H1 (cell line): ENCODE data around the gene GAP43. TPM values are rescaled to one million over a fixed set of nuclear protein-coding genes. Genes with fewer than 3 reads are reported as not detected.

Experiments used
- CTCF ChIA-PET: fragments of 300-600 bp; sonication (Branson Sonifier 250); formaldehyde crosslinking; loops from one replicate; lab custom pipeline; 2021; ENCODE audit not compliant: partially characterized antibody; lab: Charles Lee
- POLR2A ChIA-PET: fragments of 300-600 bp; sonication (Branson Sonifier 250); formaldehyde crosslinking; loops from one replicate; lab custom pipeline; 2021; ENCODE audit warnings: inconsistent platforms; ENCODE audit not compliant: partially characterized antibody; lab: Charles Lee
- DNase-seq, 2 experiments: peaks; one replicate each; pipeline versions ENCODE4 v3.0.0 to v3.0.0-alpha.2; 2010 to 2022; ENCODE audit warnings: low spot score in 2 of 2, low read depth in 1 of 2, mixed read lengths in 1 of 2
- FAIRE-seq: peaks from 2 replicates; lab custom pipeline; 2011; peaks lifted over from hg19 to GRCh38; lab: Jason Lieb, UNC
- H2AFZ ChIP-seq: 2 replicates; pipeline ENCODE4 v1.8.1; 2012; ENCODE audit warnings: low read length, inconsistent platforms
- H2AK5ac ChIP-seq: 2 replicates; pipeline ENCODE4 v1.6.1; 2013; ENCODE audit warnings: low read depth, low read length
- H2BK120ac ChIP-seq: replicated peaks from 2 replicates; pipeline ENCODE3; 2013; ENCODE audit warnings: low read depth, low read length, inconsistent platforms
- H2BK12ac ChIP-seq: 2 replicates; pipeline ENCODE4 v1.6.1; 2013; ENCODE audit warnings: low read depth, low read length
- H2BK15ac ChIP-seq: 2 replicates; pipeline ENCODE4 v1.6.1; 2013; ENCODE audit warnings: low read length
- H2BK20ac ChIP-seq: 2 replicates; pipeline ENCODE4 v1.6.1; 2013; ENCODE audit warnings: low read length
- H2BK5ac ChIP-seq: 2 replicates; pipeline ENCODE4 v1.6.1; 2013; ENCODE audit warnings: low read depth, low read length
- H3K14ac ChIP-seq: 2 replicates; pipeline ENCODE4 v1.6.1; 2013; ENCODE audit warnings: inconsistent platforms; ENCODE audit not compliant: insufficient read length
- H3K18ac ChIP-seq: 2 replicates; pipeline ENCODE4 v1.6.1; 2013; ENCODE audit warnings: low read length; ENCODE audit errors: extremely low read depth
- H3K23ac ChIP-seq: 2 replicates; pipeline ENCODE4 v1.6.1; 2013; ENCODE audit warnings: inconsistent platforms; ENCODE audit not compliant: insufficient read length
- H3K23me2 ChIP-seq: 2 replicates; pipeline ENCODE4 v1.6.1; 2013; ENCODE audit warnings: low read depth, low read length
- H3K27ac ChIP-seq: 2 replicates; pipeline ENCODE4 v1.6.1; 2011; ENCODE audit warnings: low read depth, low read length, inconsistent platforms
- H3K27me3 ChIP-seq, 4 experiments: replicated peaks in 1 of 4; 1 replicate in 1 of 4; 2 replicates in 3 of 4; pipeline versions ENCODE4 v1.6.1 to v1.8.1; 2011 to 2013; ENCODE audit warnings: low read length in 3 of 4, mild to moderate bottlenecking in 3 of 4, inconsistent platforms in 2 of 4, mixed read lengths in 2 of 4, moderate library complexity in 1 of 4; ENCODE audit not compliant: control insufficient read depth in 3 of 4, insufficient read depth in 3 of 4; ENCODE audit errors: extremely low read depth in 1 of 4
- H3K36me3 ChIP-seq, 4 experiments: 2 replicates each; pipeline versions ENCODE4 v1.6.1 to v1.8.1; 2011 to 2013; ENCODE audit warnings: mild to moderate bottlenecking in 4 of 4, low read length in 3 of 4, moderate library complexity in 2 of 4, control low read depth in 1 of 4, inconsistent platforms in 1 of 4; ENCODE audit not compliant: insufficient read depth in 4 of 4, control insufficient read depth in 2 of 4
- H3K4ac ChIP-seq: replicated peaks from 2 replicates; pipeline ENCODE3; 2013; ENCODE audit warnings: low read length, low read depth, mixed read lengths, inconsistent platforms; ENCODE audit not compliant: insufficient read length
- H3K4me1 ChIP-seq, 4 experiments: replicated peaks in 1 of 4; 1 replicate in 1 of 4; 2 replicates in 3 of 4; pipeline versions ENCODE4 v1.6.1 to v1.8.1; 2011 to 2013; ENCODE audit warnings: low read length in 3 of 4, inconsistent platforms in 2 of 4, mixed read lengths in 1 of 4; ENCODE audit not compliant: insufficient read depth in 4 of 4, control insufficient read depth in 3 of 4
- H3K4me2 ChIP-seq, 2 experiments: 2 replicates each; pipeline versions ENCODE4 v1.6.1 to v1.8.1; 2011 to 2013; ENCODE audit warnings: low read depth in 2 of 2, low read length in 2 of 2, control low read depth in 1 of 2, inconsistent platforms in 1 of 2, mild to moderate bottlenecking in 1 of 2; ENCODE audit not compliant: insufficient read depth in 1 of 2
- H3K4me3 ChIP-seq, 4 experiments: fragments of 200-600, 300-600 bp in 1 of 4; sonication (generic), shearing (Covaris generic), sonication (Bioruptor Twin) in 1 of 4; 2 replicates each; pipeline versions ENCODE4 v1.5.1 to v1.8.1; 2011 to 2016; ENCODE audit warnings: low read length in 4 of 4, low read depth in 3 of 4, control low read depth in 2 of 4, inconsistent platforms in 2 of 4, mild to moderate bottlenecking in 2 of 4, mixed read lengths in 1 of 4, moderate library complexity in 1 of 4; ENCODE audit not compliant: insufficient read depth in 2 of 4; ENCODE audit errors: extremely low read depth in 1 of 4
- H3K56ac ChIP-seq: replicated peaks from 2 replicates; pipeline ENCODE3; 2013; ENCODE audit warnings: low read depth, mild to moderate bottlenecking, mixed read lengths, low read length, inconsistent platforms; ENCODE audit not compliant: insufficient read length
- H3K79me1 ChIP-seq: 2 replicates; pipeline ENCODE4 v1.6.1; 2013; ENCODE audit warnings: low read depth, low read length, control low read depth
- H3K79me2 ChIP-seq, 2 experiments: 2 replicates each; pipeline versions ENCODE4 v1.6.1 to v1.8.1; 2012 to 2013; ENCODE audit warnings: low read length in 2 of 2, mild to moderate bottlenecking in 2 of 2, inconsistent platforms in 1 of 2; ENCODE audit not compliant: insufficient read depth in 2 of 2, control insufficient read depth in 1 of 2
- H3K9ac ChIP-seq, 4 experiments: replicated peaks in 1 of 4; 1 replicate in 1 of 4; 2 replicates in 3 of 4; pipeline versions ENCODE4 v1.6.1 to v1.8.1; 2011 to 2013; ENCODE audit warnings: low read depth in 3 of 4, low read length in 3 of 4, control low read depth in 2 of 4, mild to moderate bottlenecking in 2 of 4, moderate library complexity in 2 of 4, inconsistent platforms in 1 of 4; ENCODE audit errors: extremely low read depth in 1 of 4
- H3K9me3 ChIP-seq, 2 experiments: 2 replicates each; pipeline versions ENCODE4 v1.6.1 to v1.8.1; 2012 to 2013; ENCODE audit warnings: mild to moderate bottlenecking in 2 of 2, moderate library complexity in 2 of 2, control low read depth in 1 of 2, inconsistent platforms in 1 of 2, low read depth in 1 of 2, low read length in 1 of 2, mixed read lengths in 1 of 2; ENCODE audit not compliant: insufficient read depth in 2 of 2
- H4K20me1 ChIP-seq, 2 experiments: replicated peaks in 1 of 2; 2 replicates each; pipeline versions ENCODE3 to v1.8.1; 2011 to 2013; ENCODE audit warnings: inconsistent platforms in 2 of 2, low read length in 2 of 2, mild to moderate bottlenecking in 1 of 2; ENCODE audit not compliant: insufficient read depth in 2 of 2, control insufficient read depth in 1 of 2
- H4K5ac ChIP-seq: 2 replicates; pipeline ENCODE4 v1.6.1; 2013; ENCODE audit warnings: low read length, low read depth, mixed read lengths, inconsistent platforms; ENCODE audit not compliant: insufficient read length
- H4K8ac ChIP-seq: 2 replicates; pipeline ENCODE4 v1.8.0; 2013; ENCODE audit warnings: mild to moderate bottlenecking, moderate library complexity, low read length, inconsistent platforms; ENCODE audit not compliant: insufficient read depth; ENCODE audit errors: extremely low read depth
- H4K91ac ChIP-seq: replicated peaks from 2 replicates; pipeline ENCODE3; 2013; ENCODE audit warnings: low read length, mixed read lengths, inconsistent platforms; ENCODE audit not compliant: insufficient read length
- CREB1 ChIP-seq: IDR thresholded peaks from 2 replicates; pipeline ENCODE4 v1.6.1; 2012; ENCODE audit warnings: inconsistent platforms
- EGR1 ChIP-seq: IDR thresholded peaks from 2 replicates; pipeline ENCODE4 v1.6.1; 2011; ENCODE audit warnings: low read depth, low read length, borderline replicate concordance
- EZH2 ChIP-seq: fragments of 200-600 bp; sonication (generic); IDR thresholded peaks from 2 replicates; pipeline ENCODE4 v1.7.1; 2012; ENCODE audit warnings: low read depth, mild to moderate bottlenecking, moderate library complexity, low read length, inconsistent platforms; ENCODE audit not compliant: severe bottlenecking
- HDAC2 ChIP-seq, 2 experiments: fragments of 300-600 bp in 1 of 2; sonication (generic) in 1 of 2; IDR thresholded peaks; 2 replicates each; pipeline ENCODE4 v1.6.1; 2011 to 2012; ENCODE audit warnings: low read depth in 2 of 2, low read length in 2 of 2, mild to moderate bottlenecking in 2 of 2, moderate library complexity in 2 of 2, borderline replicate concordance in 1 of 2, inconsistent platforms in 1 of 2
- KDM1A ChIP-seq: fragments of 200-600, 300-600 bp; sonication (generic); IDR thresholded peaks from 2 replicates; pipeline ENCODE4 v1.7.1; 2016; ENCODE audit warnings: mild to moderate bottlenecking, low read length, borderline replicate concordance
- RBBP5 ChIP-seq: IDR thresholded peaks from 2 replicates; pipeline ENCODE4 v1.7.1; 2012; ENCODE audit warnings: low read depth, mild to moderate bottlenecking, inconsistent platforms, low read length, moderate library complexity, borderline replicate concordance
- SIRT6 ChIP-seq: IDR thresholded peaks from one replicate; pipeline ENCODE4 v1.7.1; 2012; ENCODE audit warnings: low read length, inconsistent platforms
- WGBS, 2 experiments: shearing (Covaris generic) in 1 of 2; methylation state at CpG; one replicate each; pipeline versions ENCODE4 v1.1.6 to v1.1.7; 2013 to 2015; ENCODE audit warnings: low lambda C conversion rate in 2 of 2, mixed read lengths in 2 of 2, inconsistent platforms in 1 of 2, low coverage in 1 of 2, missing lambda C conversion rate in 1 of 2; ENCODE audit not compliant: insufficient replicate concordance in 2 of 2, insufficient coverage in 1 of 2, insufficient read length in 1 of 2; ENCODE audit errors: extremely low coverage in 1 of 2, missing lambda C conversion rate in 1 of 2; 5-methylcytosine and 5-hydroxymethylcytosine counted together
- polyA plus RNA-seq, 7 experiments: library from polyadenylated mRNA; depleted of rRNA in 3 of 7; stranded (reverse) in 5 of 7; unstranded in 2 of 7; fragments of >200 nt in 5 of 7; fragments of 200-250 nt in 2 of 7; gene quantifications; 1 replicate in 5 of 7; 2 replicates in 1 of 7; 4 replicates in 1 of 7; pipeline versions ENCODE4 v1.2.1 to v1.2.3, GENCODE V29; 2011 to 2013; ENCODE audit warnings: missing spikeins in 2 of 7, mixed read lengths in 2 of 7
- total RNA-seq: library from RNA; stranded (reverse); fragmentation: NEBNext Ultra II Directional; extraction: Animal tissue kit (Norgen Biotek cat#: 25700); gene quantifications from 2 replicates; pipeline ENCODE4 v1.2.1, GENCODE V29; 2021

Gene GAP43
- total and polyA plus RNA-seq, 2 of the 8 experiments (the other 6 are each of a cell fraction or from before 2014, with no cell fraction given): 11.2 to 21.9 TPM

- Histone ChIP-seq H3K4me1 (no peaks in the 10 kb centered on the region), H4K8ac (no peak overlapping the region), H4K20me1 (no peaks in the 10 kb centered on the region), H3K79me1 (no peaks in the 10 kb centered on the region), H3K23me2 (no peaks in the 10 kb centered on the region), H3K36me3 (no peaks in the 10 kb centered on the region), H4K91ac (no peak overlapping the region), H3K27me3 (no peaks in the 10 kb centered on the region), H3K23ac (no peak overlapping the region), H2AFZ (no peak overlapping the region), H4K5ac (no peak overlapping the region), H2BK20ac (no peak overlapping the region), H3K4ac (no peak overlapping the region), H3K9me3 (no peaks in the 10 kb centered on the region), H3K14ac (no peak overlapping the region), H2AK5ac (no peak overlapping the region), H2BK15ac (no peak overlapping the region), H3K4me2 (no peak overlapping the region), H3K9ac (no peak overlapping the region; a peak in 1 of 7 replicates), H3K56ac (no peak overlapping the region), H2BK120ac (no peak overlapping the region), H3K18ac (no peak overlapping the region), H3K27ac (no peak overlapping the region), H2BK5ac (no peak overlapping the region), H2BK12ac (no peak overlapping the region), H3K79me2 (no peaks in the 10 kb centered on the region), H3K4me3 (no peak overlapping the region)
- POLR2A ChIA-PET: no interaction called here
- FAIRE-seq (no peak), DNase-seq (no peak)
- CTCF ChIA-PET: interaction anchor here (1.7 kb wide), 1 partner anchor 8 kb away, joined by 5 read pairs; no protein-coding TSS in a partner anchor
- 64% methylated on average over 4 of the region's 4 CpGs; no CpG with 5 or more reads in 1 of the 2 experiments for WGBS, 2 experiments
- TF ChIP-seq EGR1 (no peak), RBBP5 (no peak), EZH2 (no peak), CREB1 (no peak), KDM1A (no peak), HDAC2 (IDR thresholded peaks at IDR 0.05; ENCODE audit: borderline replicate concordance in 1 of 2, low read depth in 2 of 2, low read length in 2 of 2) (no peak), SIRT6 (no peak)
Observed at GRCh38 chr3:115576325-115576875, 46.9 kb upstream of the GAP43 start.
